ENCODE data around the gene MPP7. TPM values are rescaled to one million over a fixed set of nuclear protein-coding genes. Genes with fewer than 3 reads are reported as not detected.

Gene MPP7
- total RNA-seq, 1 experiment from 2014 or later, result 1.5 TPM

DNA sequence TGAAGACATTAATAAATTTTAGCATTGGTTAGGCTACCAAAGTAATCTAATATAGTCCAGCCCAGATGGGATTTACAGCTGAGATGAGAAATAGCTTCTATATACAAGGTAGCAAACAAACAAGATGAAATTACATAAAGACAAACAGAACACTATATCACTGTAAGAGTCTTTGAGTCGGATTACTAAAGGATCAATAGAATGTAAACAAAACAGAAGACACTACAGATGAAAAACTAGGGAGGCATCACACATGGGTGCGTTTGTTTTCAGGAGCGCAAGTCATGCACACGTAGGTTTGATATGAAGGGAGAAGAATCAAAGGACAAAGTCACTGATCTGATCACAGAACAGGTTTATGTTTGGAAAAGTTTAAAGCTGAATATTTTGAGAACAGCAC is 26.5 kb downstream of the MPP7 start:
- no TSS peak for BruUV-seq (replicated peaks)
- TF ChIP-seq, protein P1, sequence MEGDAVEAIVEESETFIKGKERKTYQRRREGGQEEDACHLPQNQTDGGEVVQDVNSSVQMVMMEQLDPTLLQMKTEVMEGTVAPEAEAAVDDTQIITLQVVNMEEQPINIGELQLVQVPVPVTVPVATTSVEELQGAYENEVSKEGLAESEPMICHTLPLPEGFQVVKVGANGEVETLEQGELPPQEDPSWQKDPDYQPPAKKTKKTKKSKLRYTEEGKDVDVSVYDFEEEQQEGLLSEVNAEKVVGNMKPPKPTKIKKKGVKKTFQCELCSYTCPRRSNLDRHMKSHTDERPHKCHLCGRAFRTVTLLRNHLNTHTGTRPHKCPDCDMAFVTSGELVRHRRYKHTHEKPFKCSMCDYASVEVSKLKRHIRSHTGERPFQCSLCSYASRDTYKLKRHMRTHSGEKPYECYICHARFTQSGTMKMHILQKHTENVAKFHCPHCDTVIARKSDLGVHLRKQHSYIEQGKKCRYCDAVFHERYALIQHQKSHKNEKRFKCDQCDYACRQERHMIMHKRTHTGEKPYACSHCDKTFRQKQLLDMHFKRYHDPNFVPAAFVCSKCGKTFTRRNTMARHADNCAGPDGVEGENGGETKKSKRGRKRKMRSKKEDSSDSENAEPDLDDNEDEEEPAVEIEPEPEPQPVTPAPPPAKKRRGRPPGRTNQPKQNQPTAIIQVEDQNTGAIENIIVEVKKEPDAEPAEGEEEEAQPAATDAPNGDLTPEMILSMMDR (conservative IDR thresholded peaks at IDR 0.05; ENCODE audit: low read depth, low read length), result no peak
- ChIA-PET POLR2A (ENCODE audit: low non-redundant PET) (no interaction called here), CTCF (interaction anchor here (0.6 kb wide), 1 partner anchor 8 kb away, joined by 3 read pairs; no protein-coding TSS in a partner anchor)
- no peaks in the 10 kb centered on the region for H3K27me3 ChIP-seq (replicated peaks; ENCODE audit: insufficient read depth, low read depth, low read length, poor library complexity)
- H3K4me3 ChIP-seq (ENCODE audit: low read depth, low read length, poor library complexity, severe bottlenecking), result no peak overlapping the region
- no peak overlapping the region for H3K27ac ChIP-seq (ENCODE audit: low read depth, low read length, poor library complexity, severe bottlenecking)
- no peaks in the 10 kb centered on the region for H3K4me1 ChIP-seq (ENCODE audit: insufficient read depth, low read length, poor library complexity, severe bottlenecking)
- no peak for DNase-seq (ENCODE audit: low spot score)
- no peaks in the 10 kb centered on the region for H3K9me3 ChIP-seq (ENCODE audit: low read depth, low read length, poor library complexity, severe bottlenecking)
- intact Hi-C loops (cut with micrococcal nuclease; ENCODE audit: unreplicated experiment), result no loop called here
- H3K36me3 ChIP-seq (ENCODE audit: insufficient read depth, low read length, poor library complexity, severe bottlenecking), result no peaks in the 10 kb centered on the region

- no peaks in the 10 kb centered on the region for H3K27me3 ChIP-seq (replicated peaks; ENCODE audit: insufficient read depth, low read depth, low read length, poor library complexity)
- CTCF ChIA-PET, result no interaction called here
- H3K9me3 ChIP-seq (ENCODE audit: low read depth, low read length, poor library complexity, severe bottlenecking), result no peaks in the 10 kb centered on the region
- no peaks in the 10 kb centered on the region for H3K36me3 ChIP-seq (ENCODE audit: insufficient read depth, low read length, poor library complexity, severe bottlenecking)
- intact Hi-C loops (cut with micrococcal nuclease; ENCODE audit: unreplicated experiment), result no loop called here
- no peak for TF ChIP-seq EZH2 (IDR thresholded peaks at IDR 0.05; ENCODE audit: borderline replicate concordance, low read depth, low read length, poor library complexity, severe bottlenecking)
- TF ChIP-seq, protein P1 (conservative IDR thresholded peaks at IDR 0.05; ENCODE audit: low read depth, low read length), result no peak
- no peak overlapping the region for H3K27ac ChIP-seq (ENCODE audit: low read depth, low read length, poor library complexity, severe bottlenecking)
- POLR2A ChIA-PET (ENCODE audit: low non-redundant PET), result no interaction called here
- no peaks in the 10 kb centered on the region for H3K4me1 ChIP-seq (ENCODE audit: insufficient read depth, low read length, poor library complexity, severe bottlenecking)
- H3K4me3 ChIP-seq (ENCODE audit: low read depth, low read length, poor library complexity, severe bottlenecking), result no peak overlapping the region
- no TSS peak for BruUV-seq (replicated peaks)
- DNase-seq (ENCODE audit: low spot score), result no peak
Observed at GRCh38 chr10:28274475-28274874, 28.4 kb downstream of the MPP7 start.

GRCh38 chr10:28273343-28273742 is 29.5 kb downstream of the MPP7 start:
- H3K4me3 ChIP-seq (ENCODE audit: low read depth, low read length, poor library complexity, severe bottlenecking), result no peak overlapping the region
- no peak overlapping the region for H3K27ac ChIP-seq (ENCODE audit: low read depth, low read length, poor library complexity, severe bottlenecking)
- BruUV-seq (replicated peaks), result no TSS peak
- no peak for DNase-seq (ENCODE audit: low spot score)
- H3K9me3 ChIP-seq (ENCODE audit: low read depth, low read length, poor library complexity, severe bottlenecking), result no peaks in the 10 kb centered on the region
- no peaks in the 10 kb centered on the region for H3K36me3 ChIP-seq (ENCODE audit: insufficient read depth, low read length, poor library complexity, severe bottlenecking)
- intact Hi-C loops (cut with micrococcal nuclease; ENCODE audit: unreplicated experiment), result no loop called here
- POLR2A ChIA-PET (ENCODE audit: low non-redundant PET), result no interaction called here
- no peaks in the 10 kb centered on the region for H3K4me1 ChIP-seq (ENCODE audit: insufficient read depth, low read length, poor library complexity, severe bottlenecking)
- TF ChIP-seq EZH2 (IDR thresholded peaks at IDR 0.05; ENCODE audit: borderline replicate concordance, low read depth, low read length, poor library complexity, severe bottlenecking), result no peak
- TF ChIP-seq, protein P1 (conservative IDR thresholded peaks at IDR 0.05; ENCODE audit: low read depth, low read length), result no peak
- H3K27me3 ChIP-seq (replicated peaks; ENCODE audit: insufficient read depth, low read depth, low read length, poor library complexity), result no peaks in the 10 kb centered on the region
- CTCF ChIA-PET, result no interaction called here
